Dendritic cell treated with granulocyte-macrophage colony-stimulating factor and Interleukin-4, amounts not matched to agents 40 ng/mL and 50 ng/mL, for 4 days (primary cell): ENCODE results near the gene ERGIC1.

ENCODE experiments used
- H3K27ac Mint-ChIP-seq: one replicate; pipeline ENCODE4 v1.8.0; 2022; ENCODE audit warnings: mild to moderate bottlenecking, mixed read lengths
- H3K27me3 Mint-ChIP-seq: one replicate; pipeline ENCODE4 v1.8.0; 2022; ENCODE audit warnings: mild to moderate bottlenecking, mixed read lengths
- H3K36me3 Mint-ChIP-seq: one replicate; pipeline ENCODE4 v1.8.0; 2022; ENCODE audit warnings: low read depth, mixed read lengths
- H3K4me1 Mint-ChIP-seq: one replicate; pipeline ENCODE4 v1.8.0; 2022; ENCODE audit warnings: low read depth, mixed read lengths
- H3K4me3 Mint-ChIP-seq: one replicate; pipeline ENCODE4 v1.8.0; 2022; ENCODE audit warnings: mild to moderate bottlenecking, moderate library complexity, mixed read lengths
- H3K9me3 Mint-ChIP-seq: one replicate; pipeline ENCODE4 v1.8.0; 2022; ENCODE audit warnings: mixed read lengths
- intact Hi-C: fragments of 100-400 bp; cut with micrococcal nuclease; formaldehyde crosslinking; loops from one replicate; pipeline ENCODE4 v1.15.0; 2022

ERGIC1 gene

GRCh38 chr5:172872997-172873491 lies 39.0 kb downstream of the ERGIC1 start:
- no peaks in the 10 kb centered on the region for H3K36me3 Mint-ChIP-seq
- no peaks in the 10 kb centered on the region for H3K27me3 Mint-ChIP-seq
- H3K27ac Mint-ChIP-seq = no peak overlapping the region
- intact Hi-C loops = loop anchor here (5.0 kb wide), 1 partner anchor 36 kb away; no protein-coding TSS in a partner anchor
- no peaks in the 10 kb centered on the region for H3K9me3 Mint-ChIP-seq
- H3K4me3 Mint-ChIP-seq = no peak overlapping the region
- peaks cover 8% of the 10 kb centered on the region for H3K4me1 Mint-ChIP-seq

- intact Hi-C loops = loop anchor here (5.0 kb wide), 1 partner anchor 36 kb away; no protein-coding TSS in a partner anchor
- peaks cover 11% of the 10 kb centered on the region for H3K4me1 Mint-ChIP-seq
- no peak overlapping the region for H3K4me3 Mint-ChIP-seq
- H3K27ac Mint-ChIP-seq = no peak overlapping the region
- H3K36me3 Mint-ChIP-seq = no peaks in the 10 kb centered on the region
- no peaks in the 10 kb centered on the region for H3K27me3 Mint-ChIP-seq
- H3K9me3 Mint-ChIP-seq = no peaks in the 10 kb centered on the region
Observed at GRCh38 chr5:172873513-172873912, 39.5 kb downstream of the ERGIC1 start.

DNA sequence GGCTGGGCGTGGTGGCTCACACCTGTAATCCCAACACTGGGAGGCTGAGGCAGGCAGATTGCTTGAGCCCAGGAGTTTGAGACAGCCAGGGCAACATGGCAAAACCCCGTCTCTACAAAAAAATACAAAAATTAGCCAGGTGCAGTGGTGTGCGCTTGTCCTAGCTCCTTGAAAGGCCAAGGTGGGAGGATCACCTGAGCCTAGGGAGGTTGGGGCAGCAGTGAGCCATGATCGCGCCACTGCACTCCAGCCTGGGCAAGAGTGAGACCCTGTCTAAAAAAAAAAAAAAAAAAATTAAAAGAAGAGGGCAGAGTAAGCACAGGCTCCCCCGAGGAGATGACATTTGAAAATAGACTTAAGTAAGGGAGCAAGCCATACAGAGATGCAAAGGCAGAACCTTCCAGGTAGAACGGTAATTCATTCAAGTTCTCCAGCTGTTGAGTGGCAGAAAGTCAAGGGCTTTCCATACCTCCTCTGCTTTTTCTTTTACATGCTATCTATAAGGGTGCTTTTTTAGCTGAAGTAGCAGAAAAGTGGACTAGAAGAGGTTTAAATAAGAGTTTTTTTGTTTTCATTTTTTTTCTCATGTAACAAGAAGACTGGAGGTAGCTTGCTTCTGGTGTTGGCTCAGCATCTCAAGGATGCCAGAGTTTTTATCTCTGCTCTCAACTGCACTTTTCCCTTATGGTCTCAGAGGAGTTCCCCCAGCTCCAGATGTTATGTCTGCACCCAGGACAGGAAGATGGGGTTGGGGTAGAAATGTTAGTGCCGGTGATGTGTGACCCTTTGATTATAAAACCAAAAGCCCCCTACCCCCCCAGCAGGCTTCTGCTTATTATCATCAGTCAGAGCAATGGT lies 40.8 kb downstream of the ERGIC1 start:
- Mint-ChIP-seq H3K4me1 (peaks cover 23% of the 10 kb centered on the region), H3K27me3 (no peaks in the 10 kb centered on the region), H3K36me3 (no peaks in the 10 kb centered on the region), H3K27ac (no peak overlapping the region), H3K9me3 (no peaks in the 10 kb centered on the region), H3K4me3 (no peak overlapping the region)
- intact Hi-C loops = loop anchor here (5.0 kb wide), 1 partner anchor 38 kb away; no protein-coding TSS in a partner anchor

DNA sequence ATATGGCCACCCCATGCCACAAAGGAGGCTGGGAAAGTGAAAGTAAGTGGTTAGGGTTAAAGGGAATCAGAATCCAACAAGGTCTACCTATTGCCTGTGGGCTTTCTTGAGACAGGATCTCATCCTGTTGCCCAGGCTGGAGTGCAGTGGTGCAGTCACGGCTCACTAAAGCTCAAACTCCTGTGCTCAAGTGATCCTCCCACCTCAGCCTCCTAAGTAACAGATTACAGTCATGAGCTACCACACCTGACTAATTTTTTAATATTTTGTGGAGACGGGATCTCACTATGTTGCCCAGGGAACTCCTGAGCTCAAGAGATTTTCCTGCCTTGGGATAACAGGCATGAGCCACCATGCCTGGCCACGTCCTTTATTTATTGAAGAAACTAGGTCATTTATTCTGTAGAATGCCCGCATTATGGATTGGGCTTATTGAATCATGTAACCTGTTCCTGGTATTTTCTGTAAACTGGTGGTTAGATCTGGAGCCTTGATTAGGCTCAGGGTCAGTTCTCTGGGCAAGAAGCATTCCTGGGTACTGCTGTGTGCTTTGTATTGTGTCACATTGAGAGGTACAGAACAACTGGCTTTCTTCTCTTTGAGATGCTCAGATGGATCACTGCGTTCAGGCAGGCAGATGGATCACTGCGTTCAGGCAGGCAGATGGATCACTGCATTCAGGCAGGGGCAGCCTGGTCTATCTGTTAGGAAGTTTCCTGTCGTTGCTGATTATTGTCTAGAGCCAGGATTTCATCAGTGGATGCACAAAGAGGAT lies 41.6 kb downstream of the ERGIC1 start:
- no peaks in the 10 kb centered on the region for H3K36me3 Mint-ChIP-seq
- H3K27me3 Mint-ChIP-seq = no peaks in the 10 kb centered on the region

GRCh38 chr5:172876578-172876977 lies 42.5 kb downstream of the ERGIC1 start:
- no peaks in the 10 kb centered on the region for H3K27me3 Mint-ChIP-seq
- intact Hi-C loops = no loop called here
- H3K4me1 Mint-ChIP-seq = peaks cover 34% of the 10 kb centered on the region
- no peak overlapping the region for H3K27ac Mint-ChIP-seq
- H3K36me3 Mint-ChIP-seq = peaks cover 2% of the 10 kb centered on the region
- no peaks in the 10 kb centered on the region for H3K9me3 Mint-ChIP-seq
- no peak overlapping the region for H3K4me3 Mint-ChIP-seq

More for the DNA sequence above, 41.6 kb downstream of the ERGIC1 start:
- H3K4me1 Mint-ChIP-seq = peaks cover 27% of the 10 kb centered on the region
- intact Hi-C loops = no loop called here
- H3K27ac Mint-ChIP-seq = no peak overlapping the region
- no peaks in the 10 kb centered on the region for H3K9me3 Mint-ChIP-seq
- H3K4me3 Mint-ChIP-seq = no peak overlapping the region

GRCh38 chr5:172877466-172878260 lies 43.6 kb downstream of the ERGIC1 start:
- no peak overlapping the region for H3K4me3 Mint-ChIP-seq
- H3K4me1 Mint-ChIP-seq = peaks cover 44% of the 10 kb centered on the region
- H3K27ac Mint-ChIP-seq = peak overlapping the region; percentile 73
- H3K36me3 Mint-ChIP-seq = peaks cover 5% of the 10 kb centered on the region
- no peaks in the 10 kb centered on the region for H3K9me3 Mint-ChIP-seq
- H3K27me3 Mint-ChIP-seq = no peaks in the 10 kb centered on the region
- intact Hi-C loops = no loop called here

DNA sequence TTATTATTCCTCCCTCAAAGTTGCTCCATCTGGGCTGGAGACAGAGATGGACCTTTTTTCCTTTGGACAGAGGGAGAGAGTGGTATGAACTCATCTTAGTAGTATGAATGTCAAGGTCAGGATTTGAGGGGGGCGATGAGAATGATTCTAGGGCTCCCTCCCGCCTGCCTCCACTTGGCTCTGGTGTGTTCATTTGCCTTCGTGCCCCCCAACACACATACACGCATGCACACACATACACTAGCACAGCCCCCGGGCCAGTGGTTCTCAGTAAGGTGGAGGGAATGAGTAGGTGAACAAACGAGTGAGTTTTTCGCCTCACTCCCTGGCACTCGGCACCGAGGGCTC lies 44.5 kb downstream of the ERGIC1 start:
- no peaks in the 10 kb centered on the region for H3K9me3 Mint-ChIP-seq
- H3K27ac Mint-ChIP-seq = peak overlapping the region; percentile 68
- H3K4me3 Mint-ChIP-seq = no peak overlapping the region
- intact Hi-C loops = no loop called here
- peaks cover 10% of the 10 kb centered on the region for H3K36me3 Mint-ChIP-seq
- peaks cover 52% of the 10 kb centered on the region for H3K4me1 Mint-ChIP-seq
- no peaks in the 10 kb centered on the region for H3K27me3 Mint-ChIP-seq

GRCh38 chr5:172878933-172879752 lies 45.1 kb downstream of the ERGIC1 start:
- Mint-ChIP-seq H3K4me1 (peaks cover 57% of the 10 kb centered on the region), H3K9me3 (no peaks in the 10 kb centered on the region), H3K4me3 (no peak overlapping the region), H3K36me3 (peaks cover 12% of the 10 kb centered on the region), H3K27ac (peak overlapping the region; percentile 68), H3K27me3 (no peaks in the 10 kb centered on the region)
- intact Hi-C loops = no loop called here

- H3K27ac Mint-ChIP-seq = peak overlapping the region; percentile 98
- H3K9me3 Mint-ChIP-seq = no peaks in the 10 kb centered on the region
- peak overlapping the region; percentile 42 for H3K4me3 Mint-ChIP-seq
- intact Hi-C loops = no loop called here
- peaks cover 83% of the 10 kb centered on the region for H3K4me1 Mint-ChIP-seq
- H3K36me3 Mint-ChIP-seq = peaks cover 12% of the 10 kb centered on the region
- no peaks in the 10 kb centered on the region for H3K27me3 Mint-ChIP-seq
Observed at GRCh38 chr5:172881691-172882370, 47.8 kb downstream of the ERGIC1 start.

DNA sequence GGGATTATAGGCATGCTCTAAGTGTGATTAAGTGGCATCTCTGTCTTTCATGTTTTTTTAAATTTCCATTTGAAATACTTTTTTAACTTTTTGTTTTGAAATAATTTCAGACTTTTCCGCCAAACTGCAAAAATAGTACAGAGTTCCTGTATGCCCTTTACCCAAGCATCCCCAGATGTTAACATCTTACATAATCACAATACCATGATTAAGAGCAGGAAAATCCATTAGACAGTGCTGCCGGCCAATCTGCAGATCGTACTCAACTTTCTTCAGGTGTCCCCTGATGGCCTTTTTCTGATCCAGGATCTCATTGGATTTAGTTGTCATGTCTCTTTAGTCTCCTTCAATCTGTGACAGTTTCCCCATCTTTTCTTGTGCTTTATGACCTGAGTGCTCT lies 49.0 kb downstream of the ERGIC1 start:
- Mint-ChIP-seq H3K4me1 (peaks cover 88% of the 10 kb centered on the region), H3K27me3 (no peaks in the 10 kb centered on the region), H3K9me3 (no peaks in the 10 kb centered on the region), H3K36me3 (peaks cover 18% of the 10 kb centered on the region), H3K4me3 (no peak overlapping the region), H3K27ac (peak overlapping the region; percentile 98)
- intact Hi-C loops = no loop called here

- Mint-ChIP-seq H3K4me1 (peaks cover 76% of the 10 kb centered on the region), H3K36me3 (peaks cover 43% of the 10 kb centered on the region), H3K4me3 (peak overlapping the region; percentile 27), H3K27ac (peak overlapping the region; percentile 88), H3K27me3 (no peaks in the 10 kb centered on the region), H3K9me3 (no peaks in the 10 kb centered on the region)
- intact Hi-C loops = loop anchor here (5.0 kb wide), 1 partner anchor 113 kb away; the partner anchor contains the start of gene DUSP1
Observed at GRCh38 chr5:172885597-172886340, 51.7 kb downstream of the ERGIC1 start.

- Mint-ChIP-seq H3K4me1 (peaks cover 71% of the 10 kb centered on the region), H3K27me3 (no peaks in the 10 kb centered on the region), H3K27ac (peak overlapping the region; percentile 88), H3K4me3 (no peak overlapping the region), H3K9me3 (no peaks in the 10 kb centered on the region), H3K36me3 (peaks cover 49% of the 10 kb centered on the region)
- intact Hi-C loops = loop anchor here (5.0 kb wide), 1 partner anchor 114 kb away; the partner anchor contains the start of gene DUSP1
Observed at GRCh38 chr5:172886476-172886875, 52.4 kb downstream of the ERGIC1 start.
